ENCODE data around the gene KDM6A. TPM values are rescaled to one million over a fixed set of nuclear protein-coding genes. Genes with fewer than 3 reads are reported as not detected.

KDM6A gene
- total and polyA plus RNA-seq, 2 of the 13 experiments (the other 11 are each of a cell fraction or from before 2014, with no cell fraction given): 16.7 to 18.2 TPM

GRCh38 chrX:45134315-45134731, 261.3 kb downstream of the KDM6A start (continued):
- TF ChIP-seq ZNF687 (CRISPR knock-in tag; IDR thresholded peaks at IDR 0.05) (peak; percentile 79), POLR2AphosphoS5 (IDR thresholded peaks at IDR 0.05; ENCODE audit: low read depth, low read length) (0 out of 2 replicates have a peak, but pooled peaks have one; percentile 30), XRCC5 (optimal IDR thresholded peaks at IDR 0.05; ENCODE audit: low read length) (peak; percentile 22), KAT8 (CRISPR knock-in tag; IDR thresholded peaks at IDR 0.05) (0 out of 2 replicates have a peak, but pooled peaks have one; percentile 21), MYC (CRISPR knock-in tag; IDR thresholded peaks at IDR 0.05; ENCODE audit: borderline replicate concordance) (peak; percentile 26; the same call in 1 of the 2 replicates), ETV5 (CRISPR knock-in tag; IDR thresholded peaks at IDR 0.05; ENCODE audit: borderline replicate concordance) (peak; percentile 55; the same call in 1 of the 2 replicates), RXRB (CRISPR knock-in tag; IDR thresholded peaks at IDR 0.05; ENCODE audit: borderline replicate concordance) (peak; percentile 68; the same call in 1 of the 2 replicates), FOSL1 (CRISPR knock-in tag; IDR thresholded peaks at IDR 0.05; ENCODE audit: borderline replicate concordance) (no peak), ZBTB46 (CRISPR knock-in tag; IDR thresholded peaks at IDR 0.05; ENCODE audit: borderline replicate concordance) (no peak), SOX6 (IDR thresholded peaks at IDR 0.05) (no peak), SOX6 (CRISPR knock-in tag; IDR thresholded peaks at IDR 0.05) (peak; percentile 31; the same call in 1 of the 2 replicates), ELF3 (CRISPR knock-in tag; IDR thresholded peaks at IDR 0.05) (peak; percentile 83), WIZ (CRISPR knock-in tag; IDR thresholded peaks at IDR 0.05) (no peak), PATZ1 (CRISPR knock-in tag; IDR thresholded peaks at IDR 0.05) (peak; percentile 8; the same call in 1 of the 2 replicates), POLR2A (IDR thresholded peaks at IDR 0.05; ENCODE audit: insufficient read depth in 1 of 2, low read depth in 2 of 2, low read length in 2 of 2) (0 out of 4 replicates have a peak, but pooled peaks of 1 of the 2 experiments have one; percentile 26), GATAD2A (CRISPR knock-in tag; IDR thresholded peaks at IDR 0.05) (peak; percentile 34; the same call in 1 of the 2 replicates), ARID5B (CRISPR knock-in tag; IDR thresholded peaks at IDR 0.05) (peak; percentile 47; the same call in 1 of the 2 replicates), ZNF614 (CRISPR knock-in tag; IDR thresholded peaks at IDR 0.05; ENCODE audit: borderline replicate concordance) (no peak)
